GM10248 (cell line): Measurements from ENCODE around the gene PHF21A.

Experiments used
- CTCF ChIA-PET: fragments of 300-600 bp; sonication (Branson Sonifier 250); formaldehyde crosslinking; extraction: SDS; loops from one replicate; lab custom pipeline; 2021; ENCODE audit warnings: antibody characterized with exemption; lab: Yijun Ruan, JAX
- POLR2A ChIA-PET: fragments of 350-650 bp; sonication (Branson Sonifier 250); formaldehyde crosslinking; extraction: SDS; loops from one replicate; lab custom pipeline; 2020; ENCODE audit warnings: antibody characterized with exemption; lab: Yijun Ruan, JAX
- DNase-seq: peaks from one replicate; pipeline ENCODE4 v3.0.0; 2012; ENCODE audit errors: extremely low spot score
- TF ChIP-seq, protein P1 (sequence below): IDR thresholded peaks from 2 replicates; pipeline ENCODE4 v1.5.1; 2012; ENCODE audit warnings: mild to moderate bottlenecking, low read depth; ENCODE audit errors: extremely low read depth, missing control alignments, control extremely low read depth

PHF21A gene

DNA sequence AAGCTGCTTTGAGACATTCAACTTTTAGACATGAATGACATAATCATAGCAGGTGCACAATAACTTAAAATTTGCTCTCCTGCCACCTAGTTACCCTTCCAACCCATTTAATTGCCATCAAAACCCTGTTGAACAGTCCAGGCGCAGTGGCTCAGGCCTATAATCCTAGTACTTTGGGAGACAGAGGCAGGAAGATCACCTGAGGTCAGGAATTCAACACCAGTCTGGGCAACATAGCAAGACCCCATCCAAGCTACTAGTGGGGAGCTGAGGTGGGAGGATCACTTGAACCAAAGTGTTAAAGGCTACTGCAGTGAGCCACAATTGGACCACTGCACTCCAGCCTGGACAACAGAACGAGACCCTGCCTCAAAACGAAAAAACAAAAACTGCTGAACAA lies 4.0 kb upstream of the PHF21A start:
- TF ChIP-seq, protein P1, sequence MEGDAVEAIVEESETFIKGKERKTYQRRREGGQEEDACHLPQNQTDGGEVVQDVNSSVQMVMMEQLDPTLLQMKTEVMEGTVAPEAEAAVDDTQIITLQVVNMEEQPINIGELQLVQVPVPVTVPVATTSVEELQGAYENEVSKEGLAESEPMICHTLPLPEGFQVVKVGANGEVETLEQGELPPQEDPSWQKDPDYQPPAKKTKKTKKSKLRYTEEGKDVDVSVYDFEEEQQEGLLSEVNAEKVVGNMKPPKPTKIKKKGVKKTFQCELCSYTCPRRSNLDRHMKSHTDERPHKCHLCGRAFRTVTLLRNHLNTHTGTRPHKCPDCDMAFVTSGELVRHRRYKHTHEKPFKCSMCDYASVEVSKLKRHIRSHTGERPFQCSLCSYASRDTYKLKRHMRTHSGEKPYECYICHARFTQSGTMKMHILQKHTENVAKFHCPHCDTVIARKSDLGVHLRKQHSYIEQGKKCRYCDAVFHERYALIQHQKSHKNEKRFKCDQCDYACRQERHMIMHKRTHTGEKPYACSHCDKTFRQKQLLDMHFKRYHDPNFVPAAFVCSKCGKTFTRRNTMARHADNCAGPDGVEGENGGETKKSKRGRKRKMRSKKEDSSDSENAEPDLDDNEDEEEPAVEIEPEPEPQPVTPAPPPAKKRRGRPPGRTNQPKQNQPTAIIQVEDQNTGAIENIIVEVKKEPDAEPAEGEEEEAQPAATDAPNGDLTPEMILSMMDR, result no peak
- ChIA-PET CTCF (interaction anchor here (1.1 to 2.1 kb wide), 4 partner anchors 10 to 22 kb away, joined by 3 to 7 read pairs (median 3); no protein-coding TSS in a partner anchor), POLR2A (no interaction called here)
- no peak for DNase-seq

DNA sequence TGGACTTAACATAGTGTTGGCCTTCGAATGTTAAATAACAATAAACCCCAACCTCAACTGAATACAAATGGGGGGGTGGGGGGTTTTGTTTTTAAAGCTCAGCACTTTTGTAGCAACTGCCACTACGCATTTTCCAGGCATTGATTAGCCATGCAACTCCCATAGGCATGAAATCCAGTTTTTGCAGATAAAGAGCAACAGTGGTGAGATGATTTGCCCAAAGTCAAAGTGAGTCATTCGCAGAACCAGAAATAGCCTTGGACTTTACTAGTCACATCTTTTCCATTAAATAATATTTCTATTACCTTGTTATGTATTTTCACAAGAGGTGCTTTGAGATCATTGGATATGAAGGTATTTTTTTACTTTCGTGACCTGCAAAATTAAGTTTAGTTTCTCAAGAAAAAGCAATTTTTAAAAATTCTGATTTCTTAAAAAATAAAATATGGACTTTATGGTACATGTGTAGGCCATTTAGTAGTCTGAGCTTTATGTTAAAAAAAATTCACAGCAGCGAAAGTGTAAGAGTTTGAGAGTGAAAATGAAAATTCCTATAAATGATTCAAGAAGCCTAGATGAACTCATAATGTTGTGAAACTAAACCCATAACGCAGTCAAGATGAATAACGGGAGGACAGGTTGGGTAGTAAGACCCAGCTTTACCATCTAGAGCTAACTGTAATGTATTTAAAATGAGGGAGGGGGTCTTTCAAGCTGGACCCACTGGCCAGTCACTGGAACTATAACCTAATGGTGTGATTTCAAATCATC lies 1.9 kb upstream of the PHF21A start:
- TF ChIP-seq, protein P1, result no peak
- DNase-seq, result no peak
- CTCF ChIA-PET, result interaction anchor here (0.9 to 1.1 kb wide), 2 partner anchors 120 to 185 kb away, joined by 3 read pairs; no protein-coding TSS in a partner anchor
- POLR2A ChIA-PET, result no interaction called here

DNA sequence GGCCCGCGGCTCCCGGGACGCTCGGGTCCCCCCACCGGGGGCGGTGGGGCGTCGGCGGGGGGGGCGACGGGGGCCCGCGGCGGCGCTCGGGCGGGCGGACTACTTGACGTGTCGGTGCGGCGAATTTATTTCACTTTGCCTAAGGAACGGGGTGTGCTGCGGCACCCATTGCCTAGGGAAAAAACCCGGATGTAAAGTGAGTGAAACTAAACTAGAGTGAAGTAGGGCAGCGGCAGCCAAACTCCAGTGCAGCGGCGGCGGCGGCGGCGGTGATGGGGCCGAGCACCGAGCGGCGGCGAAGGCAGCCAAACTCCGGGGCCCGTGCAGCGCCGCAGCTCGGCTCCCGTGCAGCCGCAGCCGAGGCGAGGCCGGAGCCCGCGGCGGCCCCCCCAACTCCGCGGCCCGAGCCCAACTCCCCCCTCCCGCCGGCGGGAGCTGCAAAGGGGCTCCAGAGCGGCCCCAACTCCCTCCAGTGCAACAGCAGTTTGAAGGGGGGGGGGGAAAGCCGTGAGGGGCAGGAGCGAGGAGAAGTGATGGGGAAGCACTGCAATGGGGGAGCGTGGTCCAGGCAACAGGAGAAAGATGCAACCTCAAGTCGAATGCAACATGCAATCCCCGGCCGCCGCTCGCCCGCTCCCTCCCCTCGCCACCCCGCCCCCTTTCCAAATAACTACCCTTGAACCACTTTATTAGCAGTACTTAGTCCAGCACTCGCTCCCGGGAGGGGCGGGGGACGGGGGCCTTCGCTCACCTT lies 647 bp upstream of the PHF21A start:
- POLR2A ChIA-PET, result interaction anchor here (0.7 kb wide), 1 partner anchor 121 kb away, joined by 8 read pairs; no protein-coding TSS in a partner anchor
- peak; percentile 69 for DNase-seq
- CTCF ChIA-PET, result no interaction called here
- TF ChIP-seq, protein P1, result no peak

DNA sequence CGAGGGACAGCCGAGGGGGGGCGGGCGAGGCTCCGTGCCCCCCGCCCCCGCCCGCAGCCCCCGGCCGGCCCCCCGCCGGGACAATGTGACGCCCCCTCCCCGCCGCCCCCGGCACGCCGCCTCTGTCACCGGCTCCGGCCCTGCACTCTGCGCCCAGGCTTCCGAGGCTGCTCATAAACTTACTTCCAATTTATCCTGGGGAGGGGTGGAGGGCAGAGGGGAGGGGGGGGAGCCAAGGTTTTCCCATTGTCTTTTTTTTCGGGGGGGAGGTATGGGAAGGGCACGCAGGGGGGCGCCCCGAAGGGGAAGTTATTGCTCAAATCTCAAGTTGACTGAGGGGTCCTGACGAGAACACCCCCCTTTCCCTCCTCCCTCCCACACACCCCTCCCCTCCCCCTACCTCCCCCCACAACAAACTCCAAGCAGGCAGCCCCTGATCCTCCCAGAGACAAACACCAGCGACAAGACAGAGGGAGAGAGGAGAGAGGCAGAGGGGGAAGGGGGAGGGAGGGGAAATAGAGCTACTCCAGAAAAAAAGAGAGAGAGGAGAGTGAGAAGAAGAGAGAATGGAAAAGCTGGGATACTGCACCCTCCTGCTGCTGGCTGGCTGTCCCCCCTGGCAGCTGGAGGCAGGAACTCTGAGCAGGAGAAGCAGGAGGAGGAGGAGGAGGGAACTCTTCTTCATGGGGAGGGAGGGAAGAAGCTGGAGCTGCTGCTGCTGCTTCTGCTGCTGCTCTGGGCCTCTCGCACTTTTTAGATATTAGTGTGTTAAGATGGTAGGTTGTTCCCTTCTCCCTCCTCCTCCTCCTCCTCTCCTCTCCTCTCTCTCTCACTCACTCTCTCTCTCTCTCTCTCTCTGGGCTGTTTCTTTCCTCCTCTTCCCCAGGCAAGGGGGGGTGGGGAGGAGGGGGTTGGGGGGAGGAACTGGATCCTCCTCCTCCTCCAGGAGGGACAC lies 631 bp downstream of the PHF21A start:
- CTCF ChIA-PET, result interaction anchor here (1.0 kb wide), 1 partner anchor 13 kb away, joined by 3 read pairs; no protein-coding TSS in a partner anchor
- POLR2A ChIA-PET, result interaction anchor here (0.7 kb wide), 1 partner anchor 1550 kb away, joined by 7 read pairs; no protein-coding TSS in a partner anchor
- DNase-seq, result no peak
- TF ChIP-seq, protein P1, result no peak

DNA sequence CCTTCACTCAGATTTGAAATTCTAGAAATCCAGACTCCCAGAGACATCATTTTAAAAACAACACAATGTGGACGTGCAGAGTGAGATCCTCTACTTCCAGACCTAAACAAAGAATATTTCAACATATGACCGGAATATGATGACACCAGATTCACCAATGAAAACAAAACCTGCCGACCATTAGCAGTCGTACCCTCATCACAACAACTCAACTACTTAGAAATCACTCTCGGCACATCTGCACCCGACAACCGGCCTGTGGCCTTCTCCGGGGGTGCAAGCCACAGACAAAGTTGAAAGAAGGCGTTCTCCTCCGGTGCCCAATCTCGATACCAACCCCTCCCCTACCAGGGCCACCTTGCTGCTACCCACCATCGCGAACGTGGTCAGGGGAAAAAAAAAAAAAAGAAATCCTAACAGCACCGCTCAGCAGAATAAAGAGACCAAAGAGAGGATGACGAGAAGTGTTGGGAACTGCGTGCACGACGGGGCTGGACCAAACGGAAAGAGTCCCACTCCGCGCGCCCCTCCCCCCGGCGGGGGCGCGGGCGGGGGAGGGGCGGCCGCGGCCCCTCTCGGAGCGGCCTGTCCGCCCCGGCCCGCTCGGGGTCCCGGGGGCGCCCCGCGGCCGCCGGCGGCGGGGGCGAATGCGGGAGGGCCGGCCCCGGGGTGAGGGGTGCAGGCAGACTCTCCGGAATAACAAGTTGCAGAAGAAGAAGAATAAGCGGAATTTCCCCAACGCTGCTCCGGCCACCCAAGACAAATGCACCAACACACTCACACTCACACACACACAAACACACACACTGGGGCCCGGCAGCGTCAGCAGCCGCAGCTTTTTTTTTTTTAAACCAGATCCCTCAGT lies 1.7 kb downstream of the PHF21A start:
- TF ChIP-seq, protein P1, result no peak
- CTCF ChIA-PET, result interaction anchor here (1.1 to 2.6 kb wide), 4 partner anchors 9 to 20 kb away, joined by 3 to 15 read pairs (median 5); no protein-coding TSS in a partner anchor
- POLR2A ChIA-PET, result no interaction called here
- DNase-seq, result peak; percentile 59
